HG02973 (cell line): ENCODE data around the gene AMDHD2.
A peak's percentile ranks its signal among the peaks of the same experiment; 100 is the strongest.
"Not testable (repeated sequence)": the region's sequence is repeated elsewhere in the genome, so short reads cannot be mapped to it uniquely, and the experiment has no call there.

ENCODE experiments used
- ATAC-seq: cut with Tn5 transposase; IDR thresholded peaks from one replicate; pipeline ENCODE4 v1.9.1; 2021; ENCODE audit warnings: moderate library complexity; ENCODE audit not compliant: unreplicated experiment

AMDHD2 gene, protein sequence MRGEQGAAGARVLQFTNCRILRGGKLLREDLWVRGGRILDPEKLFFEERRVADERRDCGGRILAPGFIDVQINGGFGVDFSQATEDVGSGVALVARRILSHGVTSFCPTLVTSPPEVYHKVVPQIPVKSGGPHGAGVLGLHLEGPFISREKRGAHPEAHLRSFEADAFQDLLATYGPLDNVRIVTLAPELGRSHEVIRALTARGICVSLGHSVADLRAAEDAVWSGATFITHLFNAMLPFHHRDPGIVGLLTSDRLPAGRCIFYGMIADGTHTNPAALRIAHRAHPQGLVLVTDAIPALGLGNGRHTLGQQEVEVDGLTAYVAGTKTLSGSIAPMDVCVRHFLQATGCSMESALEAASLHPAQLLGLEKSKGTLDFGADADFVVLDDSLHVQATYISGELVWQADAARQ

DNA sequence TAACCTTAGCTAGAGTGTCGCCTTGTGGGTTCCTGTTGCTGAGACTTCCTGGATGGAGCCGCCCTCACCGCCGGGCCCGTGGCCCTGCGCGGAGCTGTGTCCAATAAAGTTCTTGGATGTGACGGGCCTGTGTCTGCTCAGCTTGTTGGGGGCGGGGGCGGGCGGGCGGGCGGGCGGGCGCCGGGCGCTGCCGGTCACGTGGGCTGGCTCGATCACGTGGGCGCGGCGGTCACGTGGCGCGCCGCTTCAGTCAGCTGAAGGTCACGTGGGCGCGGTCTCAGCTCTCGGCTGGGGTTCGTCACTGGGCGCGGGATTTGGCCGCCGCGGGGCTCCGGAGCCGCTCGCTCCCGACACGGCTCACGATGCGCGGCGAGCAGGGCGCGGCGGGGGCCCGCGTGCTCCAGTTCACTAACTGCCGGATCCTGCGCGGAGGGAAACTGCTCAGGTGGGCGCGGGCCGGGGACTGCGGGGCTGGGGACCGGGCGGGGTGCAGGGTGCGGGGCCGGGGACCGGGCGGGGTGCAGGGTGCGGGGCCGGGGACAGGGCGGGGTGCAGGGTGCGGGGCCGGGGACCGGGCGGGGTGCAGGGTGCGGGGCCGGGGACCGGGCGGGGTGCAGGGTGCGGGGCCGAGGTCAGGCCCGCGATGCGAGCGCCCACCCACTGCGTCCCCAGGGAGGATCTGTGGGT, at the start of gene AMDHD2:
AMDHD2 (plus strand) TSS at position 275 of the 687 bp plus-strand sequence; CDS start at position 363, 88 bp downstream.
- ATAC-seq = no peak

DNA sequence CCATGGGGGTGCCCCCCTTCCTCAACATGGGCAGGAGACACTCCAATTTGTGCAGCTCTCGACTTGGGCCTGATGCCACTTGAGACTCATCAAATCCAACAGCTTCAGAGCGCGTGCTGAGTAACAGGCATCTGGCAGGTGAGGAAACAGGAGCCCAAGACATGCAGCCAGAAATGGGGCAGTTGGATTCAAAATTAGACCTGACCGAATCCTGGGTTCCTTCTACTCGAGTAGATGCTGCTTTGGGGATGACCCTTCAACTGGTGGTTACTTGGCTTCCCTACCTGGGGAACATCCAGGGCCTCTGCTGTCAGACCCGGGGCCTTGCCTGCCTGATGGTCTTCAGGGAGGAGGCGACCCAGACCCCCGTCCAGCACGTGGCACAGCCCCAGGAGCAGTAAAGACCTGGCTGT, 49.6 kb upstream of the AMDHD2 start:
- ATAC-seq = no peak

DNA sequence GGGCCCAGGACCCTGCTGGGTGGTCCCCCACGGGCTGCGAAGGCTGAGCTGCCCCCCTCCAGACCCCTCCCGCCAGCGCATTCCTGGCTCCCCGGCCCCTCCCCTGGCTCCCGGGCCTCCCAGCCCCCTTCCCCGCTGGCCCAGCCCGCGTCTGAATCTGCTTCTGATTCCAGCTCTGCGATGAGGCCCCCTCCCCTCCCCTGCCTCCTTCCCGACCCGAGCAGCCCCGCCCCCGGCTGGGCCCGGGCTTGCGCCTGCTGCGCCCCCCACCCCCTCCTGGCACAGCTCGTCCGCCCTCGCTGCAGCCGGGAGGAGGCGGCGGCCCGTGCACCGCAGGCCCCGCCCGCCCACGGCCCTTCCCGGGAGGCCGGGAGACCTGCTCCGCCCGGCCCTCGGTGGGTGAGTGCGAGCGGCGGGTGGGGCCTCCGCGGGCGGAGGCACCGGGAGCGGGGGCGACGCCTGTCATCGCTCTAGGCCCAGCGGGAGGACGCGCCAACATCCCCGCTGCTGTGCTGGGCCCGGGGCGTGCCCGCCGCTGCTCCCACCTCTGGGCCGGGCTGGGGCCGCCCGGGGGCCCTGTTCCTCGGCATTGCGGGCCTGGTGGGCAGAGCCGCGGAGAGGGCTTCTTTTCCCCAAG, 49.0 kb upstream of the AMDHD2 start, which contains the start of gene NTN3:
NTN3 (plus strand) TSS at position 282 of the 637 bp plus-strand sequence. CDS start 405 bp downstream, outside the sequence.
- ATAC-seq = no peak

DNA sequence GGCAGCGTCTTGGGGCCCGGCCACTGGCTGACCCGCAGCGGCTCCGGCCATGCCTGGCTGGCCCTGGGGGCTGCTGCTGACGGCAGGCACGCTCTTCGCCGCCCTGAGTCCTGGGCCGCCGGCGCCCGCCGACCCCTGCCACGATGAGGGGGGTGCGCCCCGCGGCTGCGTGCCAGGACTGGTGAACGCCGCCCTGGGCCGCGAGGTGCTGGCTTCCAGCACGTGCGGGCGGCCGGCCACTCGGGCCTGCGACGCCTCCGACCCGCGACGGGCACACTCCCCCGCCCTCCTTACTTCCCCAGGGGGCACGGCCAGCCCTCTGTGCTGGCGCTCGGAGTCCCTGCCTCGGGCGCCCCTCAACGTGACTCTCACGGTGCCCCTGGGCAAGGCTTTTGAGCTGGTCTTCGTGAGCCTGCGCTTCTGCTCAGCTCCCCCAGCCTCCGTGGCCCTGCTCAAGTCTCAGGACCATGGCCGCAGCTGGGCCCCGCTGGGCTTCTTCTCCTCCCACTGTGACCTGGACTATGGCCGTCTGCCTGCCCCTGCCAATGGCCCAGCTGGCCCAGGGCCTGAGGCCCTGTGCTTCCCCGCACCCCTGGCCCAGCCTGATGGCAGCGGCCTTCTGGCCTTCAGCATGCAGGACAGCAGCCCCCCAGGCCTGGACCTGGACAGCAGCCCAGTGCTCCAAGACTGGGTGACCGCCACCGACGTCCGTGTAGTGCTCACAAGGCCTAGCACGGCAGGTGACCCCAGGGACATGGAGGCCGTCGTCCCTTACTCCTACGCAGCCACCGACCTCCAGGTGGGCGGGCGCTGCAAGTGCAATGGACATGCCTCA, 48.3 kb upstream of the AMDHD2 start:
- no peak for ATAC-seq

DNA sequence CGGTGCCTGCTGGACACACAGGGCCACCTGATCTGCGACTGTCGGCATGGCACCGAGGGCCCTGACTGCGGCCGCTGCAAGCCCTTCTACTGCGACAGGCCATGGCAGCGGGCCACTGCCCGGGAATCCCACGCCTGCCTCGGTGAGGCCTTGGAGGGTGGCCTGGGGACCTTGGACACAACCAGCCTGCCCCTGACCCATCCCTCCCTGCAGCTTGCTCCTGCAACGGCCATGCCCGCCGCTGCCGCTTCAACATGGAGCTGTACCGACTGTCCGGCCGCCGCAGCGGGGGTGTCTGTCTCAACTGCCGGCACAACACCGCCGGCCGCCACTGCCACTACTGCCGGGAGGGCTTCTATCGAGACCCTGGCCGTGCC, 47.7 kb upstream of the AMDHD2 start:
- no peak for ATAC-seq

DNA sequence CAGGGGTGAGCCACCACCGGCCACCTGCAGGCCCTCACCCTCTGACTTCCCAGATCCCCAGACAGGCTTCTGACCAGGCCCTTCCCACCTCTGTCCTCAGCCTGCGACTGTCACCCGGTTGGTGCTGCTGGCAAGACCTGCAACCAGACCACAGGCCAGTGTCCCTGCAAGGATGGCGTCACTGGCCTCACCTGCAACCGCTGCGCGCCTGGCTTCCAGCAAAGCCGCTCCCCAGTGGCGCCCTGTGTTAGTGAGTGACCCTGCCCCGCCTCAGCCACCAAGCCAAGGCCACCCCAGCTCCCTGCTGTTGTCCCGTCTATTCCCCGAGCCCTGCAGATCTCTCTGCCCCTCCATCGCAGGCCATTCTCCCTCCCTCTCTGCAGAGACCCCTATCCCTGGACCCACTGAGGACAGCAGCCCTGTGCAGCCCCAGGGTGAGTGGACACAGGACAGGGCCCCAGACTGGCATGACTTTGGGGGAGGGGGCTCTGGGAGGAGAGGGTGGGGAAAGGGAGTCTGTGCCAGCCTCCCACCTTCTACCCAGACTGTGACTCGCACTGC, 47.2 kb upstream of the AMDHD2 start:
- no peak for ATAC-seq

DNA sequence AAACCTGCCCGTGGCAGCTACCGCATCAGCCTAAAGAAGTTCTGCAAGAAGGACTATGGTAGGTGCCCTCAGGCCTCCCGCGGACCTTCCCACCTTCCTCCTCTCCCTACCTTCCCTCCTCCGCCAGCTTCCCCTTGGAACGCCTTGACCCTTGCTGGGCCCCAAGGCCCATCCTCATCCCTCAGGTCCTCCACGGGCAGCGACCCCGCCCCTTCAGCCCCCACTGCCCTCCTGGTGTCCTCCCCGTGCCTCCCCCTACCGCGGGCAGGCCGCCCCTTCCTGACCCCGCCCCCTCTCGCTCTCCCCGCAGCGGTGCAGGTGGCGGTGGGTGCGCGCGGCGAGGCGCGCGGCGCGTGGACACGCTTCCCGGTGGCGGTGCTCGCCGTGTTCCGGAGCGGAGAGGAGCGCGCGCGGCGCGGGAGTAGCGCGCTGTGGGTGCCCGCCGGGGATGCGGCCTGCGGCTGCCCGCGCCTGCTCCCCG, 46.7 kb upstream of the AMDHD2 start:
- no peak for ATAC-seq

DNA sequence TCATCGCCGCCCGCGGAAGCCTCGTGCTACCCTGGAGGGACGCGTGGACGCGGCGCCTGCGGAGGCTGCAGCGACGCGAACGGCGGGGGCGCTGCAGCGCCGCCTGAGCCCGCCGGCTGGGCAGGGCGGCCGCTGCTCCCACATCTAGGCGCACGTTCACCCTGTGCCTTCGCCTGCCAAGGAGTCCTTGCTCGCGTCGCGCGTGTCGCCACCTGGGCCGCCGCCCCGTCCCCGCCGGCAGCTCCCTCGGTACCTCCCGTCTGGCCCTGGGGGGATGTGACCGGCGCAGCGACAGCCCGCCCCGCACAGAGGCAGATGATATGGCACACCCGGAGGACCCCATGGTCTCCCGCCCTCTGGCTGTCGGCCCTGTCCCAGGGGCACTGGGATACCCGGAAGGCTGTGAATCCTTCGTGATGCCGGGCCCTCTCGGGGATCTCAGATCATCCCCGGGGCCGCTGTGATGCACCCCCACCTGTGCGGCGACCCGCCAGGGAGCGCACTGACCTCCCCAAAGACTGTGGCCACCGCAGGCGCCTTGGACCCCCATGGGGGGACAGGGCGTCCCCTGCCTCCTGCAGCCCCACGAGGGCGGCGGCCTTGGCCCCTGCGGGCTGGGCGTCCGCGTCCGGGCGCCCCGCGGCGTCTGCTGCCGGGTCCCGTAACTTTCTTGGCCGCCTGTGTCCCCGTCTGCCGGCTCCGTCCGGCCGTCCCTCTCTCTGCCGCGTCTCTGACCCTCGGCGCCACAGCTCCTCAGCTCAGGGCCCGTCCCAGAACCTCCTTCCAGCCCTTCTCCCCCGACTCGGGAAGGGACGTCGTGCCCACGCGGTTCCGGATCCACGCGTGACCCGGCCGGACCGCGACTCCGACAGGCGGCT, 45.9 kb upstream of the AMDHD2 start:
- ATAC-seq = peak; percentile 24

DNA sequence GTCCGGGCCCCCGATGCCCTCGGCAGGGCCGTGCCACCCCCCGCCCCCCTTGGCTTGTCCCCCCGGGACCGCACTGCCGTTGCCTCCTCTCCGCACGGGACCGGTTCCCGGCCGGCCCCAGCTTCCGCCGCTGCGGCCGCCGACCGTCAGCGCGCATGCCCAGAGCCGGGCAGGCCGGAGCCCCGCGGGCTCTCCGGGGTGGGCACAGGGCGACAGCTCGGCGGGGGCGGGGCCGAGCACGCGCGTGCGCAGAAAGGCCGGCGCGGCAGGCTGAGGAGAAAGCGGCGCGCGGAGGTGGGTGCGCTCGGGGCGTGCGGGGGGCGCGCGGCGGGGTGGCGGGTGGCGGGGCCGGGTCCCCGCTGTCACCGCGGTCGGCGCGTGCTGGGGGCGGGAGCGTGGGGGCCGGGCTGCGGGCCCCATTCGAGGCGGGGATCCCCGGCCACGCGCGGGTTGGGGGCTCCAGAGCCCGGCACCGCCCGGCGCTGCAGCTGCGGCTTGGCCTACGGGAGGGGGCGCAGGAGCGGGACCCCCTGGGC, 45.2 kb upstream of the AMDHD2 start, which contains the start of gene TBC1D24:
TBC1D24 (plus strand) TSS at position 251 of the 536 bp plus-strand sequence. CDS start 21,022 bp downstream, outside the sequence.
- peak; percentile 41 for ATAC-seq

DNA sequence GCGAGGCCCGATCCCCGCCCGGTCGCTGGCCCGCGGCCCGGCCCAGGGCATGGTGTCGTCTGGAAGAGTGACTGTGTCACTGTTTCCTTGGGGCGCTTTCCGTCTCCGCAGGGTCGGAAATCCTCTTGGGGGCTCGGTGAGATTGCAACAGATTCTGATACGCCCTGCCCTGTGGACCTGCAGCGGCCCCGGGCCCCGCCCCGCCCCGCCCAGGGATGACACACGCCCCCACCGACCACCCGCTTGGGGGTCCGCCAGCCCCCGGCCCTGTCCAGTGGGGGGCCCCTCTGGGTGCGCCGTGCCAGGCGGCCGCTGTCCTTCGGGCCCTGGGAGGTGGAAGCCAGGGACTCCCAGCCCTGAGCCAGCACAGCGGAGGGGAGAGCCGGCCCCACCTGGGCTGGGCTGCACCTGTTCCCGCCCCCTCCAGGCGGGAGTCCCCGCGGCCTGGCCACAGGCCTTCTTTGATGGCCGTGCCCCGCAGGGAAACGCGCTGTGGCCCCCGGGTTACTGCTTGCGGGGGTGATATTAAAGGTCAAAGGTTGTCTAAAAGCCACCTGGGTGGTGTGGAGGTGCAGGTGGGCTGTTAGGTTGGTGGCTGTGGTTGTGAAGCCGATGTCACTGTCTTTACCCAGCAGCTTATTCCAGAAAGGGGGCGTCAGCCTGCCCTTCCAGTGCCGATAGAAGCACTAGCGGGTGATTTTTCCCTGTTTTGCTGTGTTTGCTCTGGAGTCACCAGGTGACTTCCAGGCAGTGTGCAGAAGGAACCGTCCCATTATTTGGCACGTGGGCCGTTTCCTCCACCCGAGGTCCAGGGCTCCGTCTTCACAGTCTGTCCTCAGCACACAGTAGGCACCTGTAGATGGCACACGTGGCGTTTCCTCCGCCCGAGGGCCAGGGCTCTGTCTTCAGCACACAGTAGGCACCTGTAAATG, 44.5 kb upstream of the AMDHD2 start:
- ATAC-seq = no peak

DNA sequence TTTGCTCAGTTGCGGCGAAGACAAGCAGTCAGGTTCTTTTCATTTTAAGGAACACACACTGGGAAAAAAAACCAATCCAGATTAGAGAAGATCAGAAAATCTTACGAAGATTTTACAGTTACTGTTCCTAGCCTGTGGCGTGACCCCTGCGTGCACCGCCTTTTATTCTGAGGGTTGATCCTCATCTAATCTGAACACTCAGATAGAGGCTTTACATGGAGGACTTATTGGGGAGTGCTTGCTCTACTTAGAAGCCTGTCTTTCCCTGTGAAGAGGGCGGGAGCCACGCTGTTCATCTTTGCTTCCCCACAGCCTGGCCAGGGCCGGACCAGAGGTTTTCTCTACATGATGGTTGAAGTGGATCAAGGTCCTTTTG, 43.8 kb upstream of the AMDHD2 start:
- no peak for ATAC-seq

DNA sequence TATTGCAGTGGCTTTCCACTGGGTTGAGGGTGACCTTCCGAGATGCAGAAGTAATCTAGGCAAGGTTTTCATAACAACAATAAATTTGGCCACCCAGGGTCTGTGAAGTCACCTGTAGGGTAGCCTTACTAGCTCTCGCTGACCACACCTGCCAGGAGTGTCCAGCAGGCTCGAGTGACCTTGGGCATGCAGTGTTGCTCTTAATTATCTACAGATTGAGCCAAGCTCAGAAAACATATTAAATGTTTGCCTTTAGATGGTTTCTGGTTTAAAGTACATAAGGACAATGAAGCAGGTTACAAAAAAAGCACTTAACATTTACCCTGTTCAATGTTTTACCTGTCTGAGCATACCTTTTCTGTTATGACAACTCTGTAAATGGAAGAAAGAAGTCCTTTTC, 43.4 kb upstream of the AMDHD2 start:
- no peak for ATAC-seq

DNA sequence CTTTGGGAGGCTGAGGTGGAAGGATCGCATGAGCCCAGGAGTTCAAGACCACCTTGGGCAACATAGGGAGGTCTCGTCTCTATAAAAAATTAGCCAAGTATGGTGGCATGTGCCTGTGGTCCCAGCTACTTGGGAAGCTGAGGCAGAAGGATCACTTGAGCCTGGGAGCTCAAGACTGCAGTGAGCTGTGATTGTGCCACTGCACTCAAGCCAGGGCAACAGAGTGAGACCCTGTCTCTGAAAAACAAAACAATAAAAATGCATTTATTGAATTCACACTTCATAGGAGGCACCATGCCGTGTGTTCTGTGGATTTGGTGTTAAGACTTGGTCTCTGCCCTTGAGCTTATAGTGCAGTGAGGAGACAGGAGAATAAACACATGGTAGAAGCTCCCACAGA, 42.8 kb upstream of the AMDHD2 start:
- no peak for ATAC-seq

DNA sequence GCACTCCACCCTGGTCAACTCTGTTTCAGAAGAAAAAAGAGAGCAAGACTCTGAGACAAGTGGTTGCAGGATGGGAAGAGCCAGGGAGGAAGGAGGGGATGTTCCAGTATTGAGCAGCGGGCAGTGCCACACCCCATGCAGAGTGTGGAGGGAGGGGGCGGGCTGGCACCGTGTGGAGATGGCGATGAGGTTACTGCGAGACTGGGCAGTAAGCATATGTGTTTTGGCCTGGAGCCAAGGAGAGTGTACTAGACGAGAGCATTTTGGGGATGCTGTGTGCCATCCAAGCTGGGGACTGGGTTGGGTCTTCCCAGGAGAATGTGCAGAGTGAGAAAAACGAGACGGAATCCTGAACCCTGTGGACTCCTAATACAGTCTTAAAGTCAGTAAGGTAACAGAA, 41.9 kb upstream of the AMDHD2 start:
- no peak for ATAC-seq

DNA sequence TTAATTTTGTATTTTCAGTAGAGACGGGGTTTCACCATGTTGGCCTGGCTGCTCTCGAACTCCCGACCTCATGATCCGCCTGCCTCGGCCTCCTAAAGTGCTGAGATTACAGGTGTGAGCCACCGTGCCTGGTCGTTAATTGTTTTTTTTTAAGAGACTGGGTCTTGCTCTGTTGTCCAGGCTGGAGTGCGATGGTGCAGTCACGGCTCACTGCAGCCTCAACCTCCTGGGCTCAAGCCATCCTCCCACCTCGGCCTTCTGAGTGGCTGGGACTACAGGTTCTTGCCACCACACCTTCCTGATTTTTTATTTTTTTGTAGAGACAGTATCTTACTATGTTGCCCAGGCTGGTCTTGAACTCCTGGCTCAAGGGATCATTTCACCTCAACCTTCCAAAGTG, 40.2 kb upstream of the AMDHD2 start:
- not testable (repeated sequence) for ATAC-seq

DNA sequence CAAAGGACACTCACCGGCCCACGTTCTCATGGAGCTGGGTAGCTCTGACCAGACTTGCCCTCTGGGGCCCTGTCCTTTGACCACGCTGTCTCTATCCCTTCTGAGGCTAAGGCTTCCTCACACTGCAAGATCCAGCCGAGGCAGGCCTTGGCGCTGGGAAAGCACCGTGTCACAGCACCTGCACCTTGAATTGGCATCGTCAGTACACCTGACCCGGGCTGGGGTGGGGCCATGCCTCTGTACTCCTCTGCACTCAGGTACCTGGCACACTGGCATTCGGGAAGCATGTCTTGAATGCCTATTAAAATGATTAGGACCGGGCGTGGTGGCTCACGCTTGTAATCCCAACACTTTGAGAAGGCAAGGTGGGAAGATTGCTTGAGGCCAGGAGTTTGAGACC, 39.2 kb upstream of the AMDHD2 start:
- no peak for ATAC-seq

DNA sequence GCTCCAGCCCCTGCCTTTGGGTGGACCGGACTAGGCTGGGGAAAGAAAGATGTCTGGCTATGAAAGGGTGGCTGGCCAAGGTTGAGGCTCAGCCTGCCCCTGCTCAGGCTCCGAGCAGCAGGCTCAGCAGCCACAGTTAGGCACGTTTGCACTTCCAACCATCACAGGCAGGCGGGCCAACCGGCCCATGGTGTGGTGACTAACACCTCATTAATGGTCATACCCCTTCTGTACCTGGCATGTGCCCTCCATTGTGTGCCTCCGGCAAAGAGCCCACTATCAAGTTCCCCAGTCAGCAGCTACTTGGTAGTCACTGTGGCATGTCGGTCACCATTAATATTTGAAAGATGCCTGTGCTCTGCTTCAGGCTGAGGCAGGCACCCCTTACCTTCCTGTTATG, 38.5 kb upstream of the AMDHD2 start:
- no peak for ATAC-seq

DNA sequence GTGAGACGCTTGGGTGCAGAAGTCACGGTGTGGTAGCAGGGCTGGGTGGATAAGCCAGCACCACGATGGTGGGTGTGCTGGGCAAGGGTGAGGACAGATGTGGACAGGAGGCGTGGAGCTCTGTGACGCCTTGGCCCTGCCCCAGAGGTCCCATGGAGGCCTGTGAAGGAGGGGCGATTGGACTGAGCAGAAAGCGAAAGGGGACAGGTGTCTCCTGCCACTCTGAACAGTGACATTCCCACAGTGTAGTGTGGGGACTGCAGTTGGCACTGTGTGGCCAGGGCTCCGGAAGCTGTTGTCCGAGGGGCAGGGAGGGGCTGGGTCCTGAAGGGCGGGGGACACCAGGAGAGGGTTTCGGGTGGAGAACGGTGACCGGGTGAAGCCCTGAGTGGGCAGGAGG, 37.9 kb upstream of the AMDHD2 start:
- no peak for ATAC-seq
